IPS-15b (cell line): Measurements from ENCODE around the gene LLCFC1.

Experiments
- H3K27me3 ChIP-seq: one replicate; pipeline ENCODE4 v1.6.1; 2013; ENCODE audit warnings: low read length; ENCODE audit not compliant: control insufficient read depth, insufficient read depth
- H3K36me3 ChIP-seq: one replicate; pipeline ENCODE4 v1.6.1; 2013; ENCODE audit warnings: low read length; ENCODE audit not compliant: control insufficient read depth, insufficient read depth
- H3K4me1 ChIP-seq: one replicate; pipeline ENCODE4 v1.6.1; 2013; ENCODE audit warnings: mild to moderate bottlenecking, low read length; ENCODE audit not compliant: control insufficient read depth, insufficient read depth
- H3K4me3 ChIP-seq: one replicate; pipeline ENCODE4 v1.5.1; 2013; ENCODE audit warnings: low read depth, low read length
- H3K9ac ChIP-seq: one replicate; pipeline ENCODE4 v1.6.1; 2013; ENCODE audit warnings: low read depth, mild to moderate bottlenecking, low read length
- H3K9me3 ChIP-seq: one replicate; pipeline ENCODE4 v1.6.1; 2013; ENCODE audit warnings: mild to moderate bottlenecking, low read length; ENCODE audit not compliant: control insufficient read depth, insufficient read depth

The LLCFC1 gene

DNA sequence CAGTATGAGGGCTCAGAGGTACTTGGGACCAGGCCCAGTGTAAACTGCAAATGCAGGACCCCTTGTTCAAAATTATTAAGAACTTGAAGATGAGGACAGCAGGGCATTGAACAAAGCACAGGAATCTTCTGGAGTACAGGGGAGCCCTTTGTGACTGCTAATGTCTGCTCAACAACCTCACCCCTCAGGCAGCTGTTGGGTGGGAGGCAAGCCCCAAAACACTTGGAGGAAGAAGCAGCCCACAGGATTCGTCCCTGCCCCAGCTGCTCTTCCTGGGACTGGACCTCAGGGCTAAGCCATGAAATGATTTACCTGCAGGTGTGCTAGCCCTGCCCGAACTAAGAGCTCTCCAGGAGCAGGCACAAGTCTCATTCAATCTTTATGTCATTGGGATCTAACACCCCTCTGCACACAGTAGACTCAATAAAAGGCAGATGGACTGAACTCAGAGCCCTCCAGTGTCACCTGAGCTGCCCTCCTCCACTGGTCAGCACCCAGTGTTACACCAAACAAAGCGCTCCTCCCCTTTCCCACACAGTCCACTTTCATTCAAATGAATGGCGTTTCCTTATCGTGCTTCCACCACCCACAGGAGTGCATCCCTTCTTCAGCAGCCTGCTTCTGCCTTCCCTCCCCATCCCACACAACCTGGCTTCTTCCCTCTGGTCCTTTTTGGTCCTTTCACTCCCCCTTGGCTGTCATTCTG, 6.7 kb upstream of the LLCFC1 start:
- no peak overlapping the region for H3K4me3 ChIP-seq
- no peaks in the 10 kb centered on the region for H3K36me3 ChIP-seq
- H3K27me3 ChIP-seq, result peaks cover 2% of the 10 kb centered on the region
- no peaks in the 10 kb centered on the region for H3K4me1 ChIP-seq
- H3K9me3 ChIP-seq, result no peaks in the 10 kb centered on the region
- H3K9ac ChIP-seq, result no peak overlapping the region

DNA sequence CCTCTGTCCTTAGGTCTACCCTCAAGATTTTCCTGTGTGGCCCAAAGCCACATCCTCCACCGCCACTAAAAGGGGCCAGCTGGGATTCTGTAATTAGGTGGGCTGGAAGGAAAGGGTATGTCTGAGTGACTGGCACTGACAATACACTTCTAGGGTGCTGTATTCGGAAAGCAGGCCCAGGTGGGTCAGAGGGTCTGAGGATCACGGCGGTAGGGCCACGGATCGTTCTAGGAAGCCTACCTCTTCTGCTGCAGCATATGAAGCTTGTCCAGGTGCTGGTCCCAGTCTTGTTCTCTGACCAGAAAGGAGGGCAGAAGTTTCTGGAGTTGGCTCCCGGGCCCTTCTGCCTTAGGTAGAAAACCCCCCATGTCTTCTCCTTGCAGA, 6.2 kb upstream of the LLCFC1 start:
- H3K9me3 ChIP-seq, result no peaks in the 10 kb centered on the region
- no peaks in the 10 kb centered on the region for H3K36me3 ChIP-seq
- H3K9ac ChIP-seq, result no peak overlapping the region
- no peaks in the 10 kb centered on the region for H3K4me1 ChIP-seq
- no peak overlapping the region for H3K4me3 ChIP-seq
- peaks cover 2% of the 10 kb centered on the region for H3K27me3 ChIP-seq

DNA sequence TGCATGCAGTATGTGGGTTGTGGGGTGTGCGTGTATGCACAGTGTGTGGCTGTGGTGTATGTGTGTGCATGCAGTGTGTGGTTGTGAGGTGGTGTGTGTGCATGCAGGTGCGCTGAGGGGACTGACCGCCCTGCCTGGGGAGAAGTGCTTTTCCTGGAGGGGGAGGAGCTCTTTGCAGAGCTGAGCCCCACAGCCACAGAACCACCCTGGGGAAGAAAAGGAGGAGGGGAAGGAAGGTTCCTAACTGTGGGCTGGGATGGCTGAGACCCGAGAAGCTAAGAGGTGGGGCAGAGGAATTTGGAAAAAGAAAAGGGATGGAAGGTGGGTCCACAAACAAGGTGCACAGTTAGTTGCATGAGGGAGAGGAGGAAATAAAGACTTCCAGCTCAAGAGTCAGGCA, 5.7 kb upstream of the LLCFC1 start, which contains the start of gene TRPV5:
TRPV5 (minus strand) TSS at position 123 of the 400 bp plus-strand sequence. CDS start 287 bp downstream, outside the sequence.
- no peak within 1 kb of the TSS for H3K4me3 ChIP-seq
- no peaks in the 10 kb centered on the region for H3K36me3 ChIP-seq
- H3K9me3 ChIP-seq, result no peaks in the 10 kb centered on the region
- peaks cover 2% of the 10 kb centered on the region for H3K27me3 ChIP-seq
- no peak within 1 kb of the TSS for H3K9ac ChIP-seq
- H3K4me1 ChIP-seq, result no peaks in the 10 kb centered on the region

DNA sequence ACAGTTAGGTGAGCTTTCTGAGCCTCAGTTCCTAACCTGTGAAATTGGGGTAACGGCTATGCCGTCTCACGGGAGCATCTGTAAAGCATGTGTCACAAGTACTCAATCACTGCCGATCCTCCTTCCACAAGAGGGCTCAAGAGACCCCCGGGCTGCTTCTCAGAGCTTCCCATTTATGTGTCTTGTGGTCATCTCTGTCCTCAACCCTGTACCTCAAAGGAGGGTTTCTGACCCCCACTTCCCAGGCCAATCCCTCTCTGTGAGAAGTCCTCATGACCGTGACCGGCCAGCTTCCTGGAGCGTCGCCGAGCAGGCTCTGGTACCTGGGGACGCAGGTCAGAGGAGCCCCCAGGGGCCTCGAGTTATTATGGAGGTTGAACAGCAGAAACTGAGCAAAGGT, 5.2 kb upstream of the LLCFC1 start:
- H3K4me3 ChIP-seq, result no peak overlapping the region
- no peak overlapping the region for H3K9ac ChIP-seq
- no peaks in the 10 kb centered on the region for H3K4me1 ChIP-seq
- H3K27me3 ChIP-seq, result peaks cover 2% of the 10 kb centered on the region
- H3K36me3 ChIP-seq, result no peaks in the 10 kb centered on the region
- H3K9me3 ChIP-seq, result no peaks in the 10 kb centered on the region

DNA sequence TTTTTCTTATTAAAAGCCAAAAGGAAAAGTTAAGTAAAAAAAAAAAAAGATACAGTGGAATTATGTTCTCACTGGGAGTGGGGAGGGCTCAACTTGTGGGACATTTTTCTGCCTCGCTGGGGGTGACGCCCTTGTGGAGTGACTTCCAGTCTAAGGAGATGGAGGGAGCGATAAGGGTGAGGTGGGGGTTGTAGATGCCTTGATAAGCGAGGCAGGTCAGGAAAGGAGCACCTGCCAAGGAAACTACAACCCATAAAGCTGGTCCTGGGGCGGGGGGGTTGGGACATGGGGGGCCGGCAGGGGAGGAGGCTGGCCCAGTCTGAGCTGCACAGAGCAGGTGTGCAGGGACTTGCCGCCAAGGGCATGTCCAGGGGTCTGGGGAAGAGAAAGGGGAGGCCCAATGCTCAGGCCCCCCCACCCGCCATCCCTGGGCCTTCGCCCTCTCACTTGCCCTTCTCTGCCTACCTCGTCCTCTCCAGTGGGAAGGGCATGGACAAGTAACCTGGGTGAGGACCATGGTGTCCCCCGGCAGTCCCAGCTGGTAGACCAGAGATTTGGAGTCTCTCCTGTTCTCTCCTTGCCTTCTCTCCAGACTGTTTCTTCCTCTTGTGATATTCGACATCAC, 3.2 kb upstream of the LLCFC1 start:
- no peak overlapping the region for H3K4me3 ChIP-seq
- H3K9me3 ChIP-seq, result no peaks in the 10 kb centered on the region
- no peak overlapping the region for H3K9ac ChIP-seq
- peaks cover 2% of the 10 kb centered on the region for H3K27me3 ChIP-seq
- H3K36me3 ChIP-seq, result no peaks in the 10 kb centered on the region
- H3K4me1 ChIP-seq, result no peaks in the 10 kb centered on the region

DNA sequence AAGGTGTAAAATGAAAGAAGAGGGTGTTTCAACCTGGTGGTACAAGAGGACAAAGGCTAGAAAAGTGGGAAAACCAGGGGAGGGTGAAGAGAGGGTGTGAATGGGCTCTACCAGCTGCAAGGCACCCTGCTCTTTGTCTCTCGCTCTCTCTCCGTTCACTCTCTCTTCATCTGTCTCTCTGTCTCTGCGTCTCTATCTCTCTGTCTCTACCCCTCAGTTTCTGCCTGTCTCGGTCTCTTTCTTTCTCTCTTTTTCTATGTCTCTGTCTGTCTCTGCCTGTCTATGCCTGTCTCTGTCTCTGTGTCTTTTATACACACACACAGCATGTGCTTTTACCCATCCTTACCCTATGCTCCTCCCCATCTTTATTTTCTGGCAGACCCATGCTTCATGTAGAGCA, 673 bp upstream of the LLCFC1 start:
- H3K4me3 ChIP-seq, result no peak overlapping the region
- H3K4me1 ChIP-seq, result no peaks in the 10 kb centered on the region
- no peaks in the 10 kb centered on the region for H3K36me3 ChIP-seq
- no peaks in the 10 kb centered on the region for H3K27me3 ChIP-seq
- no peaks in the 10 kb centered on the region for H3K9me3 ChIP-seq
- no peak overlapping the region for H3K9ac ChIP-seq

DNA sequence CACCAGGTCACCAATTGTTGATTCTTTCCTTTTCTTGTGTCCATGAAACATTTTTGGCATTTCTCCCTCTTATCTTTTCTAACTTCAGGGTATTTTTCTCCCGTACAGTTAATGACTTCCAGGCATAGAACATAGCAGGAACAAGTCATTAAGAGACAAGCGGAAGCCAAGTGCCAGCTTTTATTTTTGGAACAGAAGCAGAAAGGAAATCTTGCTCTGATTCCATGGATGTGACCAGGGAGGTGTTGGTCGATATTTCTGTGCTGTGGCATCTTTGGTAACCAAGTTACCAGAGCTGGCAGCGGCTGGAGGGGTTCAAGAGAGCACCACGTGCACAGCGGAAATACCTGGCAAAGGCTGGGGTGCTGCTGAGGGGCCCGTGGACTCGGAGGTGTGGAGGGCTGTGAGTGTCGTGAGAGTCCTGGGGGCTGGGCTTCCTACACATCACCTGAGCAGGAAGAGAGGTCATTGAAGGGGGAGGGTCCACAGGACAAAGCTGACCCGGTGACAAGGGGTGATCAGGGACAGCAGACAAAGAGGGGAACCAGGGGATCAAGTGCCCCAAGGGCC, 1.8 kb downstream of the LLCFC1 start:
- Histone ChIP-seq H3K9ac (no peak overlapping the region), H3K4me1 (no peaks in the 10 kb centered on the region), H3K9me3 (no peaks in the 10 kb centered on the region), H3K4me3 (no peak overlapping the region), H3K36me3 (peaks cover 2% of the 10 kb centered on the region), H3K27me3 (no peaks in the 10 kb centered on the region)

DNA sequence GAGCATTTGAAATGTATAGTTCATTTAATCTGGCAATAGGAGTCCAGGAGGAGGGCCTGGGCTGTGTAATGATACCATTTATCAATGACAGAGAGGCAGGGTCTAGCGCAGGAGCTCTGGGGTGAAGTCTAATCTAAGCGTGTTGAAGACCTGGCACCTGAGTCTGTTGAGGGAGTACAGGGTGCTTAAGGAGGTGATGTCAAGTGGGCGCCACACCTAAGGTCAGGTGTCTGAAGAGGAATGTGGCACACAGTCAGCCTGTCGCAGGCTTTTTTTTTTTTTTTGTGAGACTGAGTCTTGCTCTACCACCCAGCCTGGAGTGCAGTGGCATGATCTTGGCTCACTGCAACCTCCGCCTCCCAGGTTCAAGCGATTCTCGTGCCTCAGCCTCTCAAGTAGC, 2.3 kb downstream of the LLCFC1 start:
- no peaks in the 10 kb centered on the region for H3K9me3 ChIP-seq
- no peaks in the 10 kb centered on the region for H3K4me1 ChIP-seq
- H3K4me3 ChIP-seq, result no peak overlapping the region
- peaks cover 4% of the 10 kb centered on the region for H3K36me3 ChIP-seq
- H3K27me3 ChIP-seq, result no peaks in the 10 kb centered on the region
- no peak overlapping the region for H3K9ac ChIP-seq

DNA sequence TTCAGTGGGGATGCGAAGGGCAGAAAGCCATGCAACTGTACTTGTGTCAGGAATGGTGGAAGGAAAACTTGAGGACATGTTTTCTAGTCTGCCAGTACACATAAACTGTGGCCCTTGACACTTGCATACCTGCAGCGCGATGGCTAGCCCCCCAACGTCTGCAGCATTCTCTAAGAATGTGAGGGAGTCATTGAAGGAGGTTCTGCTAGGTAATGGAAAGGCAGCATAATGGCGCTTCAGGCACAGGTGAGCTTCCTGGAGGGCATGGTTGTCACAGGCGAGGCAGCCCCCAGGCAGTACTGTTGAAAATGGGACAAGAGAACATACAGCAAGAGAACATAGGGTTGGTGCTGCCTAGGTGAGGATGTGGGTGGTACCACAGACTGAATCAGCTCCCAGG, 3.5 kb downstream of the LLCFC1 start:
- no peaks in the 10 kb centered on the region for H3K9me3 ChIP-seq
- H3K27me3 ChIP-seq, result no peaks in the 10 kb centered on the region
- peaks cover 4% of the 10 kb centered on the region for H3K36me3 ChIP-seq
- H3K4me3 ChIP-seq, result no peak overlapping the region
- no peak overlapping the region for H3K9ac ChIP-seq
- H3K4me1 ChIP-seq, result no peaks in the 10 kb centered on the region

DNA sequence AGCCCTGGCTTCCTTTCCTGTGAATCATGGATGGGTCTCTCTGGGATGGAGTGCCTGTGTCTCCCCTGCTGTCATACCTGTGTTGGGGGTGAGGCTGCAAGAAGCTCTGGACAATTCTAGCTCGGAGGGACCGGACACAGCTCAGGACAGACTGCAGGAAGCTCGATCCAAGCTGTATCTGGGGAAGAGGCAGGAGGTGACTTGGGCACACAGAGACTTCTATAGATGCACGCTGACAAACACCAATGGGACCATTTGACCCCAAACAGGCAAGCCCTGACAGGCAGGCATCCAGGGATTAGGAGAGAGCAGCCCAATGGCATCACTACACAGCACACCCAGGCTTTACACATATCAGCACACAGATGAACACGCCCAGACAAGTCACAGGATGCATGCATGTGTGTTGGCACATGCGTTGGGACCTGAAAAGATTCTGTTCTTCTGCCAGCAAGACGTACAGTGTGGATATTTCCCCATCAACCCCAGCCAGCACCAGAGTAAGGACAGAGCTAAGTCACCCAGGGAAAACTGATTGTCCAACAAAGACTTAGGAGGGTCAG, 4.5 kb downstream of the LLCFC1 start:
- H3K9me3 ChIP-seq, result no peaks in the 10 kb centered on the region
- H3K36me3 ChIP-seq, result peaks cover 4% of the 10 kb centered on the region
- H3K4me1 ChIP-seq, result no peaks in the 10 kb centered on the region
- no peaks in the 10 kb centered on the region for H3K27me3 ChIP-seq
- no peak overlapping the region for H3K4me3 ChIP-seq
- H3K9ac ChIP-seq, result no peak overlapping the region

DNA sequence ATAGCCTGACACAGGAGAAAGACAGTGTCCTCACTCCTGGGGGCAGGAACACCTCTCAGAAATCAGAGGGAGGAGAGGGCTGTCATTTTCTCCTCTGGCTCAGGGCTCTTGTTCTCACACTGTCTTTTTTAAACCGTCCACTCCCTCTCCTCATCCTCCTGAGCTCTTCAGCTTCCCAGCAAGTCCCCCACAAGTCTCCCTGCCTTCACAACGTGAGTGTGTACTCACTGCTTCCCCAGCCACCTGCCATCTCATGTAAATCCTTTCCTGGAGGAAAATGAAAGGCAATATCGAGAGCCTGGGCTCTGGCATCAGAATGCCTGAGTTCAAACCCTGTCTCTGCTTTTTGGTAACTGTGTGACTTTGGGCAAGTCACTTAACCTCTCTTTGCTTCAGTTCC, 5.7 kb downstream of the LLCFC1 start:
- H3K36me3 ChIP-seq, result peaks cover 4% of the 10 kb centered on the region
- no peaks in the 10 kb centered on the region for H3K9me3 ChIP-seq
- no peaks in the 10 kb centered on the region for H3K27me3 ChIP-seq
- H3K9ac ChIP-seq, result no peak overlapping the region
- H3K4me1 ChIP-seq, result no peaks in the 10 kb centered on the region
- H3K4me3 ChIP-seq, result no peak overlapping the region

DNA sequence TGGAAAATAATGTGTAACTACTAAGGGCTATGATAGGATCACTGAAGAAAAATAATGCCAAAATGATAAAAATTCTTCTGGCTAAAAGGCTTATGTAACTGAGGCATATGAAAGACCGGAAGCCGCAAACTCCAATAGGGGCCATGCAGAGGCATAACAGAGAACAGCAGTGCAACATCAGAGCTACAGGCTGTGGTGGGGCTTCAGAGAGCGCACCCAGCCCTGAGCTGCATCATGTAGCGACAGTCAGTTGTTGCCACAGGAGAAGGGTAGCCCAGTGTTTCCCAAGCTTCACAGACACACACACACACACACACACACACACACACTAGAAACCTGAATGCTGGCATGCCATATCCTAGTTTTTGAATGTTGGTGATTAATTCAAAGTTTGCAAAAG, 9.3 kb downstream of the LLCFC1 start:
- H3K4me3 ChIP-seq, result no peak overlapping the region
- no peak overlapping the region for H3K9ac ChIP-seq
- H3K36me3 ChIP-seq, result peaks cover 7% of the 10 kb centered on the region
- H3K4me1 ChIP-seq, result no peaks in the 10 kb centered on the region
- no peaks in the 10 kb centered on the region for H3K9me3 ChIP-seq
- H3K27me3 ChIP-seq, result no peaks in the 10 kb centered on the region
